HG03558 (cell line): ENCODE results near the gene DCLK1.

ENCODE experiments used
- ATAC-seq: cut with Tn5 transposase; IDR thresholded peaks from one replicate; pipeline ENCODE4 v1.9.1; 2021; ENCODE audit warnings: moderate number of reproducible peaks; ENCODE audit not compliant: unreplicated experiment; ENCODE audit errors: extremely low read depth

Gene DCLK1

GRCh38 chr13:35917252-35917941 is 213.8 kb downstream of the DCLK1 start:
- ATAC-seq = no peak

- ATAC-seq = no peak
Observed at GRCh38 chr13:35916146-35916545, 215.0 kb downstream of the DCLK1 start.

- no peak for ATAC-seq
Observed at GRCh38 chr13:35914662-35915061, 216.5 kb downstream of the DCLK1 start.

GRCh38 chr13:35912841-35913240 is 218.3 kb downstream of the DCLK1 start:
- no peak for ATAC-seq

GRCh38 chr13:35909837-35910540 is 221.2 kb downstream of the DCLK1 start:
- no peak for ATAC-seq

GRCh38 chr13:35909091-35909490 is 222.1 kb downstream of the DCLK1 start:
- ATAC-seq = no peak

GRCh38 chr13:35908226-35908625 is 223.0 kb downstream of the DCLK1 start:
- no peak for ATAC-seq

- ATAC-seq = no peak
Observed at GRCh38 chr13:35906636-35907035, 224.5 kb downstream of the DCLK1 start.

GRCh38 chr13:35903075-35903474 is 228.1 kb downstream of the DCLK1 start:
- no peak for ATAC-seq

- no peak for ATAC-seq
Observed at GRCh38 chr13:35898041-35898440, 233.1 kb downstream of the DCLK1 start.

GRCh38 chr13:35894636-35895035 is 236.5 kb downstream of the DCLK1 start:
- ATAC-seq = no peak

- ATAC-seq = no peak
Observed at GRCh38 chr13:35892837-35893814, 238.1 kb downstream of the DCLK1 start.

GRCh38 chr13:35891507-35892441 is 239.4 kb downstream of the DCLK1 start:
- ATAC-seq = no peak

GRCh38 chr13:35889560-35889959 is 241.6 kb downstream of the DCLK1 start:
- ATAC-seq = no peak

GRCh38 chr13:35888981-35889380 is 242.2 kb downstream of the DCLK1 start:
- no peak for ATAC-seq

GRCh38 chr13:35888457-35888883 is 242.7 kb downstream of the DCLK1 start:
- ATAC-seq = no peak

- ATAC-seq = no peak
Observed at GRCh38 chr13:35887115-35887666, 244.0 kb downstream of the DCLK1 start.

- no peak for ATAC-seq
Observed at GRCh38 chr13:35886332-35887114, 244.7 kb downstream of the DCLK1 start.
